Thyroid gland (tissue), 4 donors: ENCODE measurements around the gene AQP12B. TPM values are rescaled to one million over a fixed set of nuclear protein-coding genes. Genes with fewer than 3 reads are reported as not detected.

Experiments
- DNase-seq, 2 donors: peaks; one replicate each; pipeline ENCODE4 v3.0.0-alpha.2; 2019
- H3K27ac ChIP-seq, 3 donors: fragments of 200-600 bp; sonication (generic); 1 replicate in 2 of 3; 2 replicates in 1 of 3; pipeline ENCODE4 v1.5.1; 2016 to 2019; ENCODE audit warnings: mild to moderate bottlenecking in 1 of 3, moderate library complexity in 1 of 3
- H3K27me3 ChIP-seq: fragments of 200-600 bp; sonication (generic); one replicate; pipeline ENCODE4 v1.5.1; 2019
- H3K36me3 ChIP-seq, 2 donors: fragments of 200-600 bp; sonication (generic); one replicate each; pipeline ENCODE4 v1.5.1; 2016 to 2019
- H3K4me1 ChIP-seq, 2 donors: fragments of 200-600 bp; sonication (generic); one replicate each; pipeline ENCODE4 v1.5.1; 2017 to 2019
- H3K4me3 ChIP-seq, 3 donors: fragments of 200-600 bp; sonication (generic); replicated peaks in 1 of 3; 1 replicate in 2 of 3; 2 replicates in 1 of 3; pipeline ENCODE4 v1.5.1; 2016; ENCODE audit warnings: mild to moderate bottlenecking in 1 of 3
- H3K9me3 ChIP-seq: fragments of 200-600 bp; sonication (generic); one replicate; pipeline ENCODE4 v1.5.1; 2017
- POLR2A ChIP-seq, 2 donors: fragments of 450-650 bp; IDR thresholded peaks; one replicate each; pipeline ENCODE4 v1.6.1; 2017; ENCODE audit warnings: antibody characterized with exemption in 2 of 2, mild to moderate bottlenecking in 2 of 2, moderate library complexity in 1 of 2
- WGBS, 2 donors: methylation state at CpG; one replicate each; pipeline ENCODE4 v1.1.5; 2017; 5-methylcytosine and 5-hydroxymethylcytosine counted together
- intact Hi-C: fragments of 100-400 bp; cut with DNase I; formaldehyde crosslinking; loops from one replicate; pipeline ENCODE4 v1.15.1; 2023
- total RNA-seq, 4 donors: library from RNA; depleted of rRNA; stranded (reverse); fragments of >200 nt; gene quantifications; one replicate each; pipeline ENCODE4 v1.2.3, GENCODE V29; 2016
- TF ChIP-seq, protein P1 (sequence below), 6 experiments: fragments of 200-600 bp in 3 of 6; fragments of 450-650 bp in 3 of 6; sonication (generic) in 3 of 6; IDR thresholded peaks; one replicate each; pipeline ENCODE4 v1.5.1; 2016 to 2019; ENCODE audit warnings: antibody characterized with exemption in 6 of 6, mild to moderate bottlenecking in 2 of 6, inconsistent platforms in 1 of 6, moderate library complexity in 1 of 6

AQP12B gene
- total RNA-seq, 4 donors from 2014 or later, result 0.13 TPM; not detected in 3

DNA sequence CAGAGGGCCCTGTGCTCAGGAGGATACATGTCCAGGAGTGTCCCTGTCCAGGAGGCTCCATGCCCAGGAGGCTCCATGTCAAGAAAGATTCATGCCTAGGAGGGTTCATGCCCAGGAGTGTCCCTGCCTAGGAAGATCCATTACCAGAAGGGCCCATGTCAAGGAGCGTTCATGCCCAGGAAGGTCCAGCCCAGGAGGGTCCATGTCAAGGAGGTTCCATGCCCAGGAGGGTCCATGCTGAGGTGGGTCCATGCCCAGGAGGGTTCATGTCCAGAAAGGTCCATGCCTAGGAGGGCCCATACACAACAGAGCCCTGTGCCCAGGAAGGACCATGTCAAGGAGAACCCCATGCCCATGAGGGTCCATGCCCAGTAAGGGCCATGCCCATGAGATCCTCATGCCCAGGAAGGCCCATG, 50.4 kb downstream of the AQP12B start:
- no peaks in the 10 kb centered on the region for H3K4me1 ChIP-seq
- H3K9me3 ChIP-seq, result no peaks in the 10 kb centered on the region
- intact Hi-C loops, result no loop called here
- no peak for DNase-seq
- H3K4me3 ChIP-seq, result no peak overlapping the region
- 100% methylated on average over 1 of the region's 1 CpG for WGBS, 2 donors
- H3K36me3 ChIP-seq, result no peaks in the 10 kb centered on the region
- no peaks in the 10 kb centered on the region for H3K27me3 ChIP-seq
- TF ChIP-seq, protein P1, sequence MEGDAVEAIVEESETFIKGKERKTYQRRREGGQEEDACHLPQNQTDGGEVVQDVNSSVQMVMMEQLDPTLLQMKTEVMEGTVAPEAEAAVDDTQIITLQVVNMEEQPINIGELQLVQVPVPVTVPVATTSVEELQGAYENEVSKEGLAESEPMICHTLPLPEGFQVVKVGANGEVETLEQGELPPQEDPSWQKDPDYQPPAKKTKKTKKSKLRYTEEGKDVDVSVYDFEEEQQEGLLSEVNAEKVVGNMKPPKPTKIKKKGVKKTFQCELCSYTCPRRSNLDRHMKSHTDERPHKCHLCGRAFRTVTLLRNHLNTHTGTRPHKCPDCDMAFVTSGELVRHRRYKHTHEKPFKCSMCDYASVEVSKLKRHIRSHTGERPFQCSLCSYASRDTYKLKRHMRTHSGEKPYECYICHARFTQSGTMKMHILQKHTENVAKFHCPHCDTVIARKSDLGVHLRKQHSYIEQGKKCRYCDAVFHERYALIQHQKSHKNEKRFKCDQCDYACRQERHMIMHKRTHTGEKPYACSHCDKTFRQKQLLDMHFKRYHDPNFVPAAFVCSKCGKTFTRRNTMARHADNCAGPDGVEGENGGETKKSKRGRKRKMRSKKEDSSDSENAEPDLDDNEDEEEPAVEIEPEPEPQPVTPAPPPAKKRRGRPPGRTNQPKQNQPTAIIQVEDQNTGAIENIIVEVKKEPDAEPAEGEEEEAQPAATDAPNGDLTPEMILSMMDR (IDR thresholded peaks at IDR 0.05), result no peak
- no peak for TF ChIP-seq POLR2A (IDR thresholded peaks at IDR 0.05)
- no peak overlapping the region for H3K27ac ChIP-seq

DNA sequence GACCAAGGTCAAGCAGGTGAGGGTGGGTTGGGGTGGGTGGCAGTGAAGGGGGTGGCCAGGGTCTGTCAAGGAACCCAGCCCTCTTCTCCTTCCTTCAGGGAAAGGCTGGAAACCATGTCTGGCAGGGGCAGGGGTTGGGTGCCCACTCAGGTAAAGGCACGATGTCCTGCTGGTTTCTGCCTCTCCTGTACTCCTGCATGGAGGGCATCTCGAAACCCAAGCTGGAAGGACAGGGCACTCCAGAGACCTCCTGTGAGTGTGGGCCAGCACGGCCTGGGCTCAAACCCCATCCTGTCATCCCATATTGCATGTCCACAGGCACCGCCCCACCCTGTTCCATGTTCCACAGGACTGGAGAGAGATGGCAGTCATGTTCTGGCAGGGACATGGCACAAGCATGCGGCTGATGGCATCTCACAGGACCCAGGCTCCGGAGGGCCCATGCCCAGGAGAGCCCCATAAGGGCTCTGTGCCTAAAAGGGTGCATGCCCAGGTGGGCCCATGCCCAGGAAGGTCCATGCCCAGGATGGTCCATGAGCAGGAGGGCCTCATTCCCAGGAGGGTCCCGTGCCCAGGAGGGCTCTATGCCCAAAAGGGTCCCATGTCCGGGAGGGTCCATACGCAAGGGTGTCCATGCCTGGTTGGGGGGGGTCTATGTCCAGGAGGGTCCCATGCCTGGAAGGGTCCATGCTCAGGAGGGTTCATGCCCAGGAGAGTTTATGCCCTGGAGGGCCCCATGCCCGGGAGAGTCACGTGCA, 51.0 kb downstream of the AQP12B start:
- TF ChIP-seq, protein P1 (IDR thresholded peaks at IDR 0.05), result no peak
- no peak for TF ChIP-seq POLR2A (IDR thresholded peaks at IDR 0.05)
- intact Hi-C loops, result no loop called here
- H3K4me1 ChIP-seq, result no peaks in the 10 kb centered on the region
- H3K9me3 ChIP-seq, result no peaks in the 10 kb centered on the region
- WGBS, 2 donors, result 92 to 100% methylated on average over 3 to 6 of the region's 11 CpGs
- H3K27me3 ChIP-seq, result no peaks in the 10 kb centered on the region
- H3K27ac ChIP-seq, result no peak overlapping the region
- no peak overlapping the region for H3K4me3 ChIP-seq
- H3K36me3 ChIP-seq, result no peaks in the 10 kb centered on the region
- DNase-seq, result no peak

DNA sequence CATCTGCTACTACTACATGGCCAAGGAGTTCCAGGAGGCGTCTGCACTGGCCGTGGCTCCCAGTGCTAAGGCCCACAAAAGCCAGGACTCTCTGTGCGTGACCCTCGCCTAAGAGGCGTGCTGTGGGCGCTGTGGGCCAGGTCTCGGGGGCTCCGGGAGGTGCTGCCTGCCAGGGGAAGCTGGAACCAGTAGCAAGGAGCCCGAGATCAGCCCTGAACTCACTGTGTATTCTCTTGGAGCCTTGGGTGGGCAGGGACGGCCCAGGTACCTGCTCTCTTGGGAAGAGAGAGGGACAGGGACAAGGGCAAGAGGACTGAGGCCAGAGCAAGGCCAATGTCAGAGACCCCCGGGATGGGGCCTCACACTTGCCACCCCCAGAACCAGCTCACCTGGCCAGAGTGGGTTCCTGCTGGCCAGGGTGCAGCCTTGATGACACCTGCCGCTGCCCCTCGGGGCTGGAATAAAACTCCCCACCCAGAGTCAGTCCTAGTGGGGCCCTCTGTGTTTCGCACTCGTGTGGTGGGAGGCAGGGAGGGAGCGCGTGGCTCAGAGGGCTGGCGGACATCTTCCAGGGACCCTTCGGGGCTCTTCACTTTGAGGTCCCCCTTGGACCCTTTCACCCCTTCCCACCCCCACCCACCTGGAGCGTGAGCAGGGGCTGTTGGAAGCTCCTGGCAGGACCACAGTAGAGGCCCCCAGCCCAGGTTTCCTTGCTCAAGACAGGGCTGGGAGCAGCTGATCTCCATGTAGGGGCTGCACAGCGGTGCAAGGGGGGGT, 51.7 kb downstream of the AQP12B start:
- WGBS, 2 donors, result 94 to 95% methylated on average over 13 to 18 of the region's 21 CpGs
- Histone ChIP-seq H3K36me3 (no peaks in the 10 kb centered on the region), H3K9me3 (no peaks in the 10 kb centered on the region), H3K4me1 (no peaks in the 10 kb centered on the region), H3K4me3 (no peak overlapping the region), H3K27me3 (no peaks in the 10 kb centered on the region), H3K27ac (no peak overlapping the region)
- intact Hi-C loops, result no loop called here
- DNase-seq, result no peak
- TF ChIP-seq, protein P1 (IDR thresholded peaks at IDR 0.05), result no peak
- no peak for TF ChIP-seq POLR2A (IDR thresholded peaks at IDR 0.05)

DNA sequence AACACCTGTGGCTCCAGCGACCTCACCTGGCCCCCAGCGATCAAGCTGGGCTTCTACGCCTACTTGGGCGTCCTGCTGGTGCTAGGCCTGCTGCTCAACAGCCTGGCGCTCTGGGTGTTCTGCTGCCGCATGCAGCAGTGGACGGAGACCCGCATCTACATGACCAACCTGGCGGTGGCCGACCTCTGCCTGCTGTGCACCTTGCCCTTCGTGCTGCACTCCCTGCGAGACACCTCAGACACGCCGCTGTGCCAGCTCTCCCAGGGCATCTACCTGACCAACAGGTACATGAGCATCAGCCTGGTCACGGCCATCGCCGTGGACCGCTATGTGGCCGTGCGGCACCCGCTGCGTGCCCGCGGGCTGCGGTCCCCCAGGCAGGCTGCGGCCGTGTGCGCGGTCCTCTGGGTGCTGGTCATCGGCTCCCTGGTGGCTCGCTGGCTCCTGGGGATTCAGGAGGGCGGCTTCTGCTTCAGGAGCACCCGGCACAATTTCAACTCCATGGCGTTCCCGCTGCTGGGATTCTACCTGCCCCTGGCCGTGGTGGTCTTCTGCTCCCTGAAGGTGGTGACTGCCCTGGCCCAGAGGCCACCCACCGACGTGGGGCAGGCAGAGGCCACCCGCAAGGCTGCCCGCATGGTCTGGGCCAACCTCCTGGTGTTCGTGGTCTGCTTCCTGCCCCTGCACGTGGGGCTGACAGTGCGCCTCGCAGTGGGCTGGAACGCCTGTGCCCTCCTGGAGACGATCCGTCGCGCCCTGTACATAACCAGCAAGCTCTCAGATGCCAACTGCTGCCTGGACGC, 52.5 kb downstream of the AQP12B start:
- Histone ChIP-seq H3K4me3 (no peak overlapping the region), H3K27me3 (no peaks in the 10 kb centered on the region), H3K36me3 (no peaks in the 10 kb centered on the region), H3K4me1 (no peaks in the 10 kb centered on the region), H3K9me3 (no peaks in the 10 kb centered on the region), H3K27ac (no peak overlapping the region)
- WGBS, 2 donors, result 95 to 99% methylated on average over 35 to 40 of the region's 50 CpGs
- no peak for DNase-seq
- no peak for TF ChIP-seq POLR2A (IDR thresholded peaks at IDR 0.05)
- TF ChIP-seq, protein P1 (IDR thresholded peaks at IDR 0.05), result no peak
- intact Hi-C loops, result no loop called here
